Suprapubic skin (tissue), 3 donors: ENCODE measurements around the gene EGR4.

Experiments
- EP300 ChIP-seq: sonication (generic); formaldehyde crosslinking; IDR thresholded peaks from one replicate; pipeline ENCODE4 v1.6.1; 2017; ENCODE audit warnings: antibody characterized with exemption
- POLR2A ChIP-seq, 2 donors: fragments of 450-650 bp; IDR thresholded peaks; one replicate each; pipeline ENCODE4 v1.6.1; 2017; ENCODE audit warnings: antibody characterized with exemption in 2 of 2, mild to moderate bottlenecking in 2 of 2, moderate library complexity in 2 of 2
- TF ChIP-seq, protein P1 (sequence below), 2 donors: fragments of 200-600 bp in 1 of 2; fragments of 450-650 bp in 1 of 2; sonication (generic) in 1 of 2; IDR thresholded peaks; one replicate each; pipeline ENCODE4 v1.5.1; 2016 to 2019; ENCODE audit warnings: antibody characterized with exemption in 2 of 2, mild to moderate bottlenecking in 1 of 2, moderate library complexity in 1 of 2

DNA sequence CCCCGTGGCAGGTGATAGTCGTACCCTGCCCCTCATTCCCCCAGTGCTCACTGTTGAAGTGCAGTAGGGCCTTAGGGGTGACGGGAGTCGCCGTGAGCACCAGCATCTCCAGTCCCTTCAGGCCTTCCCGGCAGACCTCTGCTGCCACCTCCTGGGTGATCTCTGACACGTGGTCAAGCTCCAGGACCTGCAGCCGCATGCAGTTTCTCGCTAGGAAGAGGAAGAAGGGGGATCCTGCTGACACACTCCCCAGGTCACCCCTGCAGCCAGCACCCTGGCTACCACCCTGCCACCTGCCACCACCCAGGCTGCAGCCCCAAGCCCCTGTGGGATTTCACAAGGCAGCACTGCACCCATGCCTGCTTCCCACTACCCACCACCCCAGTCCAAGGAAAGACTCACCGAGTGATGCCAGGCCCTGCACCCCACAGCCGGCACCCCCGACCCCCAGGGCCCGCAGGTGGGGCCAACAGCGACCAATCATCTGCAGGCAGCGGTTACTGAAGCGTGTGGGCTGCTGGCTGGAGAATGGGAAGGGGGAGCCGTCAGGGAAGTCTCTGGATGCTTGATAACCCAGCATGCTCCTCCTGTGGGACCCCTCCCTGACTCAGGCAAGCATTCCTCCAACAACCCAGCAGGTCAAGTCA lies 32.9 kb downstream of the EGR4 start:
- TF ChIP-seq, protein P1, sequence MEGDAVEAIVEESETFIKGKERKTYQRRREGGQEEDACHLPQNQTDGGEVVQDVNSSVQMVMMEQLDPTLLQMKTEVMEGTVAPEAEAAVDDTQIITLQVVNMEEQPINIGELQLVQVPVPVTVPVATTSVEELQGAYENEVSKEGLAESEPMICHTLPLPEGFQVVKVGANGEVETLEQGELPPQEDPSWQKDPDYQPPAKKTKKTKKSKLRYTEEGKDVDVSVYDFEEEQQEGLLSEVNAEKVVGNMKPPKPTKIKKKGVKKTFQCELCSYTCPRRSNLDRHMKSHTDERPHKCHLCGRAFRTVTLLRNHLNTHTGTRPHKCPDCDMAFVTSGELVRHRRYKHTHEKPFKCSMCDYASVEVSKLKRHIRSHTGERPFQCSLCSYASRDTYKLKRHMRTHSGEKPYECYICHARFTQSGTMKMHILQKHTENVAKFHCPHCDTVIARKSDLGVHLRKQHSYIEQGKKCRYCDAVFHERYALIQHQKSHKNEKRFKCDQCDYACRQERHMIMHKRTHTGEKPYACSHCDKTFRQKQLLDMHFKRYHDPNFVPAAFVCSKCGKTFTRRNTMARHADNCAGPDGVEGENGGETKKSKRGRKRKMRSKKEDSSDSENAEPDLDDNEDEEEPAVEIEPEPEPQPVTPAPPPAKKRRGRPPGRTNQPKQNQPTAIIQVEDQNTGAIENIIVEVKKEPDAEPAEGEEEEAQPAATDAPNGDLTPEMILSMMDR (IDR thresholded peaks at IDR 0.05): peak in 1 of 2 donors; percentile 27
- TF ChIP-seq POLR2A (IDR thresholded peaks at IDR 0.05): no peak
- no peak for TF ChIP-seq EP300
